Measurements from ENCODE around the gene EML1. TPM values are rescaled to one million over a fixed set of nuclear protein-coding genes. Genes with fewer than 3 reads are reported as not detected.
A peak's percentile ranks its signal among the peaks of the same experiment; 100 is the strongest.

EML1 gene
- total RNA-seq, 1 experiment from 2014 or later: 12.0 TPM

DNA sequence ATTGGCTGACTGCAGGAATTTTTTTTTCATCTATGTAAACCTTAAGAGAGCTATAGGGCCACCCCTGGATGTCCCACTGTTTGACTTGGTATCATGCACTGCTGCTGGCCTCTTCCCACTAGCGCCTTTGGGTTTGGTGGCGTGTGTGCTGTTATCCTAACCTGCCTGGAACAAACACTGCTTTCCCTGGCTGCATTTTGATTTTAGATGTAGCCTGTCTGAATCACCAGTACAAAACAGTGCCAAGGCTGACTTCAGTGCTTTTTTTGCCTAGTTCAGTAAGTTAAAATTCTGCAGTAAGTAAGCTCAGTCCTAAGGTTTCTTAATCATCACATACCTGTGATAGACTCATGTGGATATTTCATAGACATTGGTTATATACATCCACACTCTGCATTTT, 99.2 kb downstream of the EML1 start:
- Histone ChIP-seq H3K9me2 (replicated peaks; ENCODE audit: low read length) (no peaks in the 10 kb centered on the region), H3K27ac (ENCODE audit: low read length) (no peak overlapping the region), H4K20me1 (ENCODE audit: low read length) (no peaks in the 10 kb centered on the region), H3K27me3 (ENCODE audit: low read length) (no peaks in the 10 kb centered on the region), H3K9ac (ENCODE audit: low read length) (no peak overlapping the region), H2AFZ (ENCODE audit: low read length) (no peak overlapping the region), H3K4me2 (ENCODE audit: low read length) (no peak overlapping the region), H3F3A (ENCODE audit: low read length, unreplicated experiment) (no peaks in the 10 kb centered on the region), H3K4me1 (ENCODE audit: insufficient read depth, low read length) (no peaks in the 10 kb centered on the region), H3K4me3 (ENCODE audit: low read length) (no peak overlapping the region), H3K9me3 (ENCODE audit: low read length) (no peaks in the 10 kb centered on the region), H3K36me3 (ENCODE audit: low read depth, low read length) (no peaks in the 10 kb centered on the region), H3K79me2 (ENCODE audit: low read length) (no peaks in the 10 kb centered on the region)
- peak; percentile 38 for ATAC-seq
- no peak for DNase-seq
- BruUV-seq (replicated peaks): no TSS peak
- POLR2A ChIA-PET (ENCODE audit: unreplicated experiment): no interaction called here
- CTCF ChIA-PET: no interaction called here
- TF ChIP-seq EZH2phosphoT487 (IDR thresholded peaks at IDR 0.05; ENCODE audit: borderline replicate concordance, low read length): no peak
- TF ChIP-seq, protein P1, sequence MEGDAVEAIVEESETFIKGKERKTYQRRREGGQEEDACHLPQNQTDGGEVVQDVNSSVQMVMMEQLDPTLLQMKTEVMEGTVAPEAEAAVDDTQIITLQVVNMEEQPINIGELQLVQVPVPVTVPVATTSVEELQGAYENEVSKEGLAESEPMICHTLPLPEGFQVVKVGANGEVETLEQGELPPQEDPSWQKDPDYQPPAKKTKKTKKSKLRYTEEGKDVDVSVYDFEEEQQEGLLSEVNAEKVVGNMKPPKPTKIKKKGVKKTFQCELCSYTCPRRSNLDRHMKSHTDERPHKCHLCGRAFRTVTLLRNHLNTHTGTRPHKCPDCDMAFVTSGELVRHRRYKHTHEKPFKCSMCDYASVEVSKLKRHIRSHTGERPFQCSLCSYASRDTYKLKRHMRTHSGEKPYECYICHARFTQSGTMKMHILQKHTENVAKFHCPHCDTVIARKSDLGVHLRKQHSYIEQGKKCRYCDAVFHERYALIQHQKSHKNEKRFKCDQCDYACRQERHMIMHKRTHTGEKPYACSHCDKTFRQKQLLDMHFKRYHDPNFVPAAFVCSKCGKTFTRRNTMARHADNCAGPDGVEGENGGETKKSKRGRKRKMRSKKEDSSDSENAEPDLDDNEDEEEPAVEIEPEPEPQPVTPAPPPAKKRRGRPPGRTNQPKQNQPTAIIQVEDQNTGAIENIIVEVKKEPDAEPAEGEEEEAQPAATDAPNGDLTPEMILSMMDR (conservative IDR thresholded peaks at IDR 0.05; ENCODE audit: low read depth, low read length): no peak
- no peak for TF ChIP-seq EZH2 (IDR thresholded peaks at IDR 0.05; ENCODE audit: low read length, unreplicated experiment)
- intact Hi-C loops (cut with micrococcal nuclease): no loop called here

DNA sequence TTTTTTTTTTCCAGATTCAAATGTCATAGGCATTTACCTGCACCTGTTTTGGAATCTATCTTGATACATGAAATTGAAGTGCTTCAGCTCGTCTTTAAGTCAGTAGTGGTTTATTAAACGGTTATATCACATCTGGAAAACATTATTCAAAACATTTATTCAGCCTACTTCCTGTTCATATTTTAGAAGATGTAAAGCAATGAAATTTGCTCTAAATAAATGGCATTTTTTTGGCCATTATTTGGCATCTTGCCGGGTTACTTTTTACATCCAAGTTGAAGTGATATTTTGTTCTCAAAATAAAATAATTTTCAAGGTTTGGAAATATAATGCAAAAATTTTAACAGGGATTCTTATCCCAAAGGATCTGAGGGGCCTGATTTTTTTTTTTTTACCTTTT, 103.1 kb downstream of the EML1 start:
- CTCF ChIA-PET: interaction anchor here (0.6 to 0.7 kb wide), 2 partner anchors 56 to 103 kb away, joined by 3 read pairs; partner anchors contain the start of gene EML1
- TF ChIP-seq EZH2 (IDR thresholded peaks at IDR 0.05; ENCODE audit: low read length, unreplicated experiment) (no peak), EZH2phosphoT487 (IDR thresholded peaks at IDR 0.05; ENCODE audit: borderline replicate concordance, low read length) (no peak)
- TF ChIP-seq, protein P1 (conservative IDR thresholded peaks at IDR 0.05; ENCODE audit: low read depth, low read length): no peak

DNA sequence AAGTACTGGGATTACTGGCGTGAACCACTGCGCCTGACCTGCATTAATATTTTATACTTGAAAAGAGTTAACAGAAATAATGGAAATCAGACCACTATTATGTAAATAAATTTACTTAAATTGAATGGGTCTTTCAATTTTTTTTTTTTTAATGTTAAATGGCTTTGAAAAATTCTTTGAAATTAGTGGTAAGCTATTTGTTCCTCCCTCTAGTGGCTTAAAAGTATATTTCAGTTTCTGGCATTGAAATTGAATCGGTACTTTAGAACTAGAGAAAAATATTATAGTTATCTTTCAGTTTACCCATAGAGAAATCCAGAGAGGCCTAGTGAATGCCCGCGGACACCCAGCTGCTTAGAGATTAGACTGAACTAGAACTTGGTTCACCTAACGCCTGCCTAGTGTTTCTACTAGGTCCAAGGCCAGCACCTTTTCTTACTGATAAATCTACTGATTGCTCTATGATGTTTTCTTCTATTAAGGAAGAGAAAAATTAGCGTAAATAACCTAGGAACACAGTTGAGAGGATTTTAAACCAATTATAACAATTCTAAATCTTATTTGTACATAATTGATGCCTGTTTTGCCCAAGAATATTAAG, 106.5 kb downstream of the EML1 start:
- no peak for ATAC-seq
- CTCF ChIA-PET: interaction anchor here (0.6 to 1.0 kb wide), 4 partner anchors 122 to 500 kb away, joined by 3 read pairs; no protein-coding TSS in a partner anchor
- POLR2A ChIA-PET (ENCODE audit: unreplicated experiment): interaction anchor here (0.6 to 0.7 kb wide), 2 partner anchors 142 to 456 kb away, joined by 3 read pairs; no protein-coding TSS in a partner anchor
- Histone ChIP-seq H3K4me3 (ENCODE audit: low read length) (no peak overlapping the region), H3K9ac (ENCODE audit: low read length) (no peak overlapping the region), H3K9me2 (replicated peaks; ENCODE audit: low read length) (no peaks in the 10 kb centered on the region), H3K9me3 (ENCODE audit: low read length) (no peaks in the 10 kb centered on the region), H3K4me2 (ENCODE audit: low read length) (no peak overlapping the region), H3K27ac (ENCODE audit: low read length) (no peak overlapping the region), H2AFZ (ENCODE audit: low read length) (no peak overlapping the region), H3K36me3 (ENCODE audit: low read depth, low read length) (no peaks in the 10 kb centered on the region), H3K79me2 (ENCODE audit: low read length) (no peaks in the 10 kb centered on the region), H4K20me1 (ENCODE audit: low read length) (no peaks in the 10 kb centered on the region), H3K4me1 (ENCODE audit: insufficient read depth, low read length) (no peaks in the 10 kb centered on the region), H3F3A (ENCODE audit: low read length, unreplicated experiment) (no peaks in the 10 kb centered on the region), H3K27me3 (ENCODE audit: low read length) (no peaks in the 10 kb centered on the region)
- no peak for TF ChIP-seq EZH2 (IDR thresholded peaks at IDR 0.05; ENCODE audit: low read length, unreplicated experiment)
- no peak for TF ChIP-seq EZH2phosphoT487 (IDR thresholded peaks at IDR 0.05; ENCODE audit: borderline replicate concordance, low read length)
- TF ChIP-seq, protein P1 (conservative IDR thresholded peaks at IDR 0.05; ENCODE audit: low read depth, low read length): peak; percentile 67
- intact Hi-C loops (cut with micrococcal nuclease): no loop called here
- no TSS peak for BruUV-seq (replicated peaks)
- DNase-seq: peak; percentile 66

More for the DNA sequence above, 103.1 kb downstream of the EML1 start:
- H2AFZ ChIP-seq (ENCODE audit: low read length): no peak overlapping the region
- no peak overlapping the region for H3K27ac ChIP-seq (ENCODE audit: low read length)
- POLR2A ChIA-PET (ENCODE audit: unreplicated experiment): no interaction called here
- no peak overlapping the region for H3K9ac ChIP-seq (ENCODE audit: low read length)
- no peak overlapping the region for H3K4me2 ChIP-seq (ENCODE audit: low read length)
- ATAC-seq: no peak
- no peaks in the 10 kb centered on the region for H3F3A ChIP-seq (ENCODE audit: low read length, unreplicated experiment)
- no peaks in the 10 kb centered on the region for H3K4me1 ChIP-seq (ENCODE audit: insufficient read depth, low read length)
- H4K20me1 ChIP-seq (ENCODE audit: low read length): no peaks in the 10 kb centered on the region
- intact Hi-C loops (cut with micrococcal nuclease): no loop called here
- H3K79me2 ChIP-seq (ENCODE audit: low read length): no peaks in the 10 kb centered on the region
- no TSS peak for BruUV-seq (replicated peaks)
- no peaks in the 10 kb centered on the region for H3K27me3 ChIP-seq (ENCODE audit: low read length)
- no peaks in the 10 kb centered on the region for H3K36me3 ChIP-seq (ENCODE audit: low read depth, low read length)
- no peaks in the 10 kb centered on the region for H3K9me3 ChIP-seq (ENCODE audit: low read length)
- no peaks in the 10 kb centered on the region for H3K9me2 ChIP-seq (replicated peaks; ENCODE audit: low read length)
- DNase-seq: no peak
- H3K4me3 ChIP-seq (ENCODE audit: low read length): no peak overlapping the region

Measured in PC-3 (cell line).